ENCODE data around the gene LSG1. TPM values are rescaled to one million over a fixed set of nuclear protein-coding genes. Genes with fewer than 3 reads are reported as not detected.

The LSG1 gene
- total and polyA plus RNA-seq, 2 donors from 2014 or later: 14.8 to 33.3 TPM

- FAIRE-seq (no peak), DNase-seq (no peak)
- Histone ChIP-seq H3K27me3 (ENCODE audit: control insufficient read depth, insufficient read depth, low read length) (no peaks in the 10 kb centered on the region), H3K36me3 (ENCODE audit: control insufficient read depth in 2 of 3, insufficient read depth in 3 of 3, low read length in 3 of 3) (peaks cover 4 to 34% (median 17%) of the 10 kb centered on the region in 3 donors), H3K9me3 (ENCODE audit: control insufficient read depth in 2 of 3, insufficient read depth in 1 of 3, low read length in 3 of 3) (no peaks in the 10 kb centered on the region), H3K4me1 (ENCODE audit: control insufficient read depth in 2 of 3, insufficient read depth in 2 of 3, low read depth in 1 of 3, low read length in 3 of 3) (no peaks in the 10 kb centered on the region), H3K9ac (ENCODE audit: low read length in 3 of 3) (no peak overlapping the region), H3K4me3 (ENCODE audit: low read length in 3 of 3) (no peak overlapping the region), H3K27ac (ENCODE audit: low read depth in 2 of 2, low read length in 2 of 2) (no peak overlapping the region)
- intact Hi-C loops (cut with DNase I): no loop called here
- TF ChIP-seq CTCF (IDR thresholded peaks at IDR 0.05; ENCODE audit: borderline replicate concordance, extremely low read depth, insufficient read depth): no peak
Measured at GRCh38 chr3:194658477-194659242, 13.3 kb downstream of the LSG1 start.

- intact Hi-C loops (cut with DNase I): no loop called here
- no peak overlapping the region for H3K27ac ChIP-seq (ENCODE audit: low read depth in 2 of 2, low read length in 2 of 2)
- H3K9me3 ChIP-seq (ENCODE audit: control insufficient read depth in 2 of 3, insufficient read depth in 1 of 3, low read length in 3 of 3): no peaks in the 10 kb centered on the region
- no peak overlapping the region for H3K9ac ChIP-seq (ENCODE audit: low read length in 3 of 3)
- FAIRE-seq (no peak), DNase-seq (no peak)
- H3K36me3 ChIP-seq (ENCODE audit: control insufficient read depth in 2 of 3, insufficient read depth in 3 of 3, low read length in 3 of 3): peaks cover 4 to 41% (median 23%) of the 10 kb centered on the region in 3 donors
- no peaks in the 10 kb centered on the region for H3K4me1 ChIP-seq (ENCODE audit: control insufficient read depth in 2 of 3, insufficient read depth in 2 of 3, low read depth in 1 of 3, low read length in 3 of 3)
- no peak for TF ChIP-seq CTCF (IDR thresholded peaks at IDR 0.05; ENCODE audit: borderline replicate concordance, extremely low read depth, insufficient read depth)
- H3K27me3 ChIP-seq (ENCODE audit: control insufficient read depth, insufficient read depth, low read length): no peaks in the 10 kb centered on the region
- H3K4me3 ChIP-seq (ENCODE audit: low read length in 3 of 3): no peak overlapping the region
Measured at GRCh38 chr3:194657439-194657838, 14.6 kb downstream of the LSG1 start.

- Histone ChIP-seq H3K4me3 (ENCODE audit: low read length in 3 of 3) (no peak overlapping the region), H3K27me3 (ENCODE audit: control insufficient read depth, insufficient read depth, low read length) (no peaks in the 10 kb centered on the region), H3K9me3 (ENCODE audit: control insufficient read depth in 2 of 3, insufficient read depth in 1 of 3, low read length in 3 of 3) (no peaks in the 10 kb centered on the region), H3K9ac (ENCODE audit: low read length in 3 of 3) (no peak overlapping the region), H3K27ac (ENCODE audit: low read depth in 2 of 2, low read length in 2 of 2) (no peak overlapping the region), H3K36me3 (ENCODE audit: control insufficient read depth in 2 of 3, insufficient read depth in 3 of 3, low read length in 3 of 3) (peaks cover 9 to 50% (median 36%) of the 10 kb centered on the region in 3 donors), H3K4me1 (ENCODE audit: control insufficient read depth in 2 of 3, insufficient read depth in 2 of 3, low read depth in 1 of 3, low read length in 3 of 3) (no peaks in the 10 kb centered on the region)
- TF ChIP-seq CTCF (IDR thresholded peaks at IDR 0.05; ENCODE audit: borderline replicate concordance, extremely low read depth, insufficient read depth): no peak
- intact Hi-C loops (cut with DNase I): no loop called here
- DNase-seq (no peak), FAIRE-seq (no peak)
Measured at GRCh38 chr3:194654443-194654842, 17.5 kb downstream of the LSG1 start.

All from kidney (tissue), 14 donors.